KG1 (cell line): ENCODE measurements around the gene DSCAM.

Source experiments
- DNase-seq: peaks from one replicate; lab custom pipeline; 2025; lab: John Stamatoyannopoulos, UW

Gene DSCAM

DNA sequence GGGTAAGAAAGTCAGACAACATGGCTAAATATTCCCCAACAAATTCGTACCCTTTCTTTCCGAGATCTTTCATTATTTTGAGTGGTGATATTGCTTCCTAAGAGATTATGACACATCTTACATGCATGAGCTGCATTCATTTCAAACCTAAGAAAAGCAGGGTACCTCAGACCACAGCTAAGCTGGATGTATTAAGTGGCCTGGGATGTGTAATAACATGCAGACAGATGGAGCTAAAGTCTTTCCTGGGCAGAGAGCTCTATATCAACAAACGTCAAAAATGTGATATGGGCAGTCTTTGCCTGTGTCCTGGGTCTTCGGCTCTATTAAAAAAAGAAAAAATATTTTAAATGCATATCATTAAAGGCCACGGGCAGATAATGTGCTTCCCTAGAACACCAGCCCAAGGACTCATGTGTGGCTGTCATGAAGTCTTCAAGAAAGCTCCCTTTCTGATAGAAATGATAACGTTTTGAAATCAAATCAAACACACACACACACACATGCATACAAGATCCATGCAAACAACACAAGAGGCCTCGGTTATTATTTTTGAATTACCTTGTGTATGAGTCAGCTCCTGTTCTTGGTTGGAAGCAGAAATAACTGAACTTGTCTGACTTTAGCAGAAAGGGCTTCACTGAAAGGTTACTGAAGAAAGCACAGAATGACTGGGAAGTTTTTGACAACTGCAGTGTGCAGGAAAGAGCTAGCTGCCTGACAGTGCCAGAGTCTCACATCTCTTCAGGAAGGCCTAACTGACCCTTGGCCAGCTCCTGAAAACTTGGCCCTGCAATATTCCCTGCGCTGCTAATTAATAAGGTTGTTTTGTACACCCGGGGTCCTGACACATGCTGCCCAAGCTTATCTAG lies 231.2 kb downstream of the DSCAM start:
- no peak for DNase-seq

- DNase-seq = no peak
These were observed 233.4 kb downstream of the DSCAM start for GRCh38 chr21:40613546-40614030.

GRCh38 chr21:40610345-40610744 lies 236.6 kb downstream of the DSCAM start:
- DNase-seq = no peak

DNA sequence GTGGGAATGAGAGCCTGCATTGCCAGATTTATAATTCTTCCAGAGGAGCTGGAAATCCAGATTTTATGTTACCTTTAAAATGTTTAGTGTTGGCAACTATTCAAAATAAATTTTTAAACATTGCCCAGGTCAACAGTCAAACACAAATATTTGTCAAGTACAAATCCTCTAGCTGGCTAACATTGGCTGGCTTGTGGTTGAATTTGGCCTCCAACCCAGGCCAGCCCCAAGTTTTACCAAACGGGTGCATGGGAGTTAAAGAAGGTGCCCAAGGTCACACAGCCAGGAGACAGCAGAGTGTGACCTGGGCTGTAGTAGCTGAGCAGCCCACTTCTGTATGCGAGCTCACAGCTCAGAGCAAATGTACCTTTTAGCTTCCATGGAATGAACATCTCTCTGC lies 240.6 kb downstream of the DSCAM start:
- DNase-seq = no peak

GRCh38 chr21:40605094-40605493 lies 241.9 kb downstream of the DSCAM start:
- no peak for DNase-seq

- no peak for DNase-seq
These were observed 243.2 kb downstream of the DSCAM start for GRCh38 chr21:40603774-40604173.

DNA sequence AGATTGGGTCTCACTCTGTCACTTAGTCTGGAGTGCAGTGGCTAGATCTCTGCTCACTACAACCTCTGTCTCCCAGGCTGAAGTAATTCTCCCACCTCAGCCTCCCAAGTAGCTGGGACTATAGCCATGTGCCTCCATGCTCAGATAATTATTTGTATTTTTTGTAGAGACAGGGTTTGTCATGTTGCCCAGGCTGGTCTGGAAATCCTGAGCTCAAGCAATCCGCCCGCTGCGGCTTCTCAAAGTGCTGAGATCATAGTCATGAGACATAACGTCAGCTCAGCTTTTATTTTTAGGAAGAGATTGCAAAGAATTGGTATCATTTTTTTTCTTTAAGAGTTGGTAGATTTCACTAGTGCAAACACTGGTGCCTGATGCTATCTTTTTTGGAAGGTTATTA lies 244.9 kb downstream of the DSCAM start:
- DNase-seq = no peak

GRCh38 chr21:40595806-40596205 lies 251.2 kb downstream of the DSCAM start:
- no peak for DNase-seq

DNA sequence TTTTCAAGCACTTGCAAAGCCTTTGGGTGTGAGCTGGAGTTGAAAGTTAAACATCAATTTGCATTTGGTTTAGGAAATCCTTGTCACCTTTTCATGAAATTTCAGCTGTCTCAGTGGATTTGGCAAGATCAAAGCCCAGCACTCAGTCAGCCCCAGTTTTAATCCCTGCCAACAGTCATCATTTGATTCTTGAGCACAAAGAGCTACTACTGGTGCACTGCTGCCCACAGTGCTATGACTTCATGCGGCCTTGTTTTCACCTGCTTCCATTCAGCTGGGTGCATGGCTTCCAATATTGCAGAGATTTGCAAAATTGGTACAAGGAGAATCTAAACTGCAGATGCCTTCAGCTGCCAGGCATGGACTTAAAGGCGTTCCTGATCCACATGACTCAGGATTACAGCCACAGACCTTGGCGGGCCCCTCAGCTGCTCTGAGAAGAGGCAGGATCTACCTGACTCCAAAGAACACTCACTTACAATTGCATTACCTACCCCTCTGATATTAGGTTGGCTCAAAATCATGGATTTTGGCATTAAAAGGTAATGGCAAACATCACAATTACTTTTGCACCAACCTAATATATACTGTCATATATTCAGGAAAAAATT lies 259.1 kb downstream of the DSCAM start:
- no peak for DNase-seq

DNA sequence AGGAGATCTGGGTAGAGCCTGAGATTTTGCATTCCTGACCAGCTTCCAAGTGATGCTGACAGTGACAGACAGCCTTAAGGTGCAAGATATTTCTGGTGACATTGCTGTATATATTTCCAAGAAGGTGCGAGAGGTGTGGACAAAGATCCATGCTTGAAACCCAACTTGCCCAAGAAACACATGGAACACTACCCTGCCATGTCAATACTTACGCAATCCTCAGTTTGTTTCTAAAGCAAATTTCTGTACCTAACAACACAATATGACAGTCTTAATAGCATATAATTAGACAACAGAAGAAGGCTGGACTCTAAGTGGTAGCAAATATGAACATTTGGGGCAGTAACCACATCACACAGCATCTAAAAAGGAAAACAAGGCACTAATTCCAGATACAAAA lies 260.4 kb downstream of the DSCAM start:
- no peak for DNase-seq

- DNase-seq = no peak
These were observed 269.5 kb downstream of the DSCAM start for GRCh38 chr21:40577285-40578043.

GRCh38 chr21:40575976-40576375 lies 271.0 kb downstream of the DSCAM start:
- no peak for DNase-seq

GRCh38 chr21:40569357-40569756 lies 277.6 kb downstream of the DSCAM start:
- DNase-seq = no peak

- DNase-seq = no peak
These were observed 278.2 kb downstream of the DSCAM start for GRCh38 chr21:40568807-40569206.

- no peak for DNase-seq
These were observed 279.5 kb downstream of the DSCAM start for GRCh38 chr21:40567501-40567900.

GRCh38 chr21:40566486-40566885 lies 280.5 kb downstream of the DSCAM start:
- no peak for DNase-seq

DNA sequence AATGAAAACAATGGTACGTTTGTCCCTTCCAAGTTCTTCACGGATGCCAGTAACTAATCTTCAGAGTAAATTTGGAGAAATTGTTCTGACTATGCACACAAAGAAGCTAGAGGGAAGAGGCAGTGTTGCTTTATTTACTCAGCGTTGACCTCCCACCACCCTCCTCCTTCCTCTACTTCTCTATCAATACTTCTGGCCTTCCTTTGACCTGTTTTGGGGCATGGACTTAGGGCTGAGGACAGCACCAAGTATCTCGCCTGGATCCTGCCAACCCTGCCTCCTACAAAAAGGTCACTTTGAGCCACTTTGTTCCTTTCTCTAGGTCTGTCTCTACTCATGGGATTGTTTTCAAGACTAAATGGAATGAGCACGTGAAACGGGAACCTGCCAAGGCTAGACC lies 282.6 kb downstream of the DSCAM start:
- DNase-seq = no peak

DNA sequence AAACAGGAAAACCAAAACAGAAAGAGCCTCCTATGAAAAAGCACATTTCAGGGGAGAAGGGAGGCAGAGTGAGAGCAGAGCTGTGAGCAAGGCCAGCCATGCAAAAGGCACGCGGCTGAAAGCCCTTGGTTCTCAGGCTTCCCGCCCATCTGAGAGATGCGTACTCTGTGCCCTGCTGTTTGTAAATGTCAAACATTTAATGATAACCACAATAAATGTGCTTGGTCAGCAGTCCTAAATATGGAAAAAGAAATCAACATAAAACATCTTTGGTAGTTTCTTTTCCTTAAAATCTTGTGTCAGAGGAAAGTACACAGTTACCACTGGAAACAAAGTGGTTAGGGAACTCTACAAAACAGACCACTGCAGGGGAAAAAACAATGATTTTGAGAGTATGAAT lies 283.1 kb downstream of the DSCAM start:
- no peak for DNase-seq

- no peak for DNase-seq
These were observed 284.5 kb downstream of the DSCAM start for GRCh38 chr21:40562242-40563002.

- no peak for DNase-seq
These were observed 290.5 kb downstream of the DSCAM start for GRCh38 chr21:40556442-40556968.

DNA sequence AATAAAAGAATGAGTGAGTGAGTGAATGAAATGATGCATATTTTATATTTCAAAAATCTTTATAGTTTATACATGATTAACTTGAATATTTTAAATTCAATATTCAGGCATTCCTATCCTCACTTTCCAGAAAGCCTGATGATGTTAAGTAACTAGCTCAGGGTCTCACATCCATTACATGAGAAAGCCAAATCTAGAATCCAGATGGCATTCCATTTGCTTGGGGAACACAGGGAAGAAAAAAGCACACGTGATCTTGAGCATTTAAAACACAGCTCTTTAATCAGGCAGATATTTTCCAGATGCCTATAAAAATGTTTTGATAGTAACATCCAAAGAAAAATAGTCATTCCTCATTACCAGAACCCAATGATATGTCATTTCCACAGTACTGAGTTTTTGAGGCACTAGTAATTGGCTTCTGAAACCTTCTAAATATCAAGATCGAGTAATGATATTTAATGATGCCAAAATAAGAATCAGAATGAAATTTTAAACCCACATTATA lies 291.9 kb downstream of the DSCAM start:
- DNase-seq = no peak

DNA sequence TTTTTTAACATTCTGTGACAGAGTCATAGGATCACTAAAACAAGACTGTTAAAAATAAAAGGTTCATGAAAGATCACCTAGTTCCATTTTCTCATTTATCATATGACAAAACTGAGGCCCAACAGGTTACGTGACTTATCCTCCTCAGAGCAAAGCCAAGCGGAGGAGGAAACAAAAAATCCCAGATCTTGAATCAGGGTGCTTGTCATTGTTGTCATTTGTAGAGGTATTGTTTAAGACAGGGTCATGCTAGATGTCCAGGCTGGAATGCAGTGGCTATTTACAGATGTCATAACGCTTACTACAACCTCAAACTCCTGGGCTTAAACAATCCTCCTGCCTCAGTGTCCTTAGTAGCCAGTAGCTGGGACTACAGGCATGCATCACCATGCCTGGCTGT lies 293.2 kb downstream of the DSCAM start:
- DNase-seq = no peak
